Measurements from ENCODE around the gene SP9.

Gene SP9

DNA sequence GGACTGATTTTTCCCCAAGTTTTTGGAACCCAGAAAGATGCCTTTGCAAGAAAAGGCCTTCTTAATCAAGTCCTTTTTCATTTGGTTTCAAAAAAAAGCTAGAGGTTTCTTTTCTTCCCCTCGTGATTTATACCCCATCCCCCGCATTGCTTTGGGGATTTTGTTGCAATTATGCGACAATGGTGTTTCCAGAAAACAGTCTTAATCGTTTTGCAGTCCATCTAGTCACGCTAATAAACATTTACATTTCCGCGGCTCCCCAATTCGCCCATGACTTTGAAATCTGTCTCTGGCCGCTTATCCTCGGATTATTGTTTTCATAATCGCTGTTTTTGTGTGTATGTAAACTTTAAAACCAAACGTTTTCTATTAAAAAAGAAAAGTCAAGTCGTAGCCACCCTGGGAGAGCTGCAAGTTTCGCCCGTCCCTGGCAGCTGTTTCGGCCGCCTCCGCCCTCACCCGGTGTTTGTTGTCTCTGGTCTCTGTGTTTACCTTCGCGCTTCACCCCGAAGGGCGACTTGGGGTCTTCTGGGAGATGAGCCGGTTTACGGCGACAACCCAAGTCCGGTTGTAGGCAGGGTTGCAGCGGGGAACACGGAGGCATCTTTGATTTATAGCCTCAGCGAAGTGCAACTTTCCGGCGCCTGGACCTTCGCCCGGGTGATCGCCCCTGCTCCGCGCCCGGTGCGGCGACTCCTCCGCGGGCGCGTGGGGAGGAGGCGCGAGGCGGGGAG, 667 bp downstream of the SP9 start:
- H3K9ac ChIP-seq (ENCODE audit: low read length): no peak overlapping the region

GRCh38 chr2:174335988-174336500, 1.3 kb downstream of the SP9 start:
- Histone ChIP-seq H3K27ac (ENCODE audit: low read length) (no peak overlapping the region), H3K27me3 (ENCODE audit: control insufficient read depth, insufficient read depth, low read length) (peaks cover 99% of the 10 kb centered on the region), H3K4me1 (ENCODE audit: control insufficient read depth, low read depth, low read length) (peaks cover 59% of the 10 kb centered on the region), H3K4me3 (ENCODE audit: low read length) (peak overlapping the region; percentile 48), H3K36me3 (ENCODE audit: control insufficient read depth, low read depth, low read length) (no peaks in the 10 kb centered on the region), H3K9me3 (ENCODE audit: control insufficient read depth, low read depth, low read length) (no peaks in the 10 kb centered on the region), H3K9ac (ENCODE audit: low read length) (no peak overlapping the region)

More for the DNA sequence above, 667 bp downstream of the SP9 start:
- Histone ChIP-seq H3K4me3 (ENCODE audit: low read length) (peak overlapping the region; percentile 48), H3K27ac (ENCODE audit: low read length) (no peak overlapping the region), H3K36me3 (ENCODE audit: control insufficient read depth, low read depth, low read length) (no peaks in the 10 kb centered on the region), H3K27me3 (ENCODE audit: control insufficient read depth, insufficient read depth, low read length) (peaks cover 99% of the 10 kb centered on the region), H3K4me1 (ENCODE audit: control insufficient read depth, low read depth, low read length) (peaks cover 57% of the 10 kb centered on the region), H3K9me3 (ENCODE audit: control insufficient read depth, low read depth, low read length) (no peaks in the 10 kb centered on the region)

- Histone ChIP-seq H3K4me1 (ENCODE audit: control insufficient read depth, low read depth, low read length) (peaks cover 57% of the 10 kb centered on the region), H3K9me3 (ENCODE audit: control insufficient read depth, low read depth, low read length) (no peaks in the 10 kb centered on the region), H3K27ac (ENCODE audit: low read length) (no peak overlapping the region), H3K4me3 (ENCODE audit: low read length) (peak overlapping the region; percentile 48), H3K36me3 (ENCODE audit: control insufficient read depth, low read depth, low read length) (no peaks in the 10 kb centered on the region), H3K27me3 (ENCODE audit: control insufficient read depth, insufficient read depth, low read length) (peaks cover 99% of the 10 kb centered on the region), H3K9ac (ENCODE audit: low read length) (no peak overlapping the region)
Measured at GRCh38 chr2:174336501-174337336, 2.0 kb downstream of the SP9 start.

DNA sequence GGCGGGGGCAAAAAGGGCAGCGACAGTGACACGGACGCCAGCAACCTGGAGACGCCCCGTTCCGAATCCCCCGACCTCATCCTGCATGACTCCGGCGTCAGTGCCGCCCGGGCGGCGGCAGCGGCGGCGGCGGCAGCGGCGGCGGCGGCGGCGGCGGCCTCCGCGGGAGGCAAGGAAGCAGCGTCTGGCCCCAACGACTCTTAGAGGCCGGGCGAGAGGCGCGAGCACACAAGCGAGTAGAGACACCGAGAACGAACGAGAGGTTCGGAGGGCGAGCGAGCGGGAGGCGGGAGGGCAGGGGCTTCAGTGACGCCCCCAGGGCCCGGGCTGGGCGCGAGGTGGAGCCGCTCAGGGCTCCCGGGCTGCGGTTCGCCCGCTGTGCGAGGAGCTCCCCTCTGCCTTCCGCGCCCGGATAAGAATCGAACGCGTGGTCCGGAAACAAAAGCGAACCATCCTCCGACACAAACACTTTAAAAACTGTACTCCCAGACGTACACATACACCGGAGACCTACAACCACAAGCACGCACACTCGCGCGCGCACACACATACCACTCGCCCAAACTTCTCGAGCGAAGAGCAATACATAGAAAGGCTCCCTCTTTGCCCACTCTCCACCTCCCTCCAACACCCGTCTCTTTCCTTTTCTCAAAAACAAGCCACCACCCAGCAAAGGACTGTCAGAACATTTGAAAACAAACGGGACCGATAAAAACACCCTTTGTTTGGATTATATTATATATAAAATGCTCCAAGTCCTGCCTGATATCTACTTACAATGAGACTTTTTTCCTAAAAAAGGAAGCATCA, 2.8 kb downstream of the SP9 start:
- Histone ChIP-seq H3K4me3 (ENCODE audit: low read length) (peak overlapping the region; percentile 60), H3K4me1 (ENCODE audit: control insufficient read depth, low read depth, low read length) (peaks cover 50% of the 10 kb centered on the region), H3K9ac (ENCODE audit: low read length) (no peak overlapping the region), H3K27me3 (ENCODE audit: control insufficient read depth, insufficient read depth, low read length) (peaks cover 99% of the 10 kb centered on the region), H3K27ac (ENCODE audit: low read length) (no peak overlapping the region), H3K9me3 (ENCODE audit: control insufficient read depth, low read depth, low read length) (no peaks in the 10 kb centered on the region), H3K36me3 (ENCODE audit: control insufficient read depth, low read depth, low read length) (no peaks in the 10 kb centered on the region)

GRCh38 chr2:174338147-174338605, 3.4 kb downstream of the SP9 start:
- H3K4me1 ChIP-seq (ENCODE audit: control insufficient read depth, low read depth, low read length): peaks cover 49% of the 10 kb centered on the region
- no peak overlapping the region for H3K9ac ChIP-seq (ENCODE audit: low read length)
- H3K4me3 ChIP-seq (ENCODE audit: low read length): peak overlapping the region; percentile 60
- H3K36me3 ChIP-seq (ENCODE audit: control insufficient read depth, low read depth, low read length): no peaks in the 10 kb centered on the region
- H3K27ac ChIP-seq (ENCODE audit: low read length): no peak overlapping the region
- peaks cover 99% of the 10 kb centered on the region for H3K27me3 ChIP-seq (ENCODE audit: control insufficient read depth, insufficient read depth, low read length)
- H3K9me3 ChIP-seq (ENCODE audit: control insufficient read depth, low read depth, low read length): no peaks in the 10 kb centered on the region

- Histone ChIP-seq H3K9ac (ENCODE audit: low read length) (no peak overlapping the region), H3K27ac (ENCODE audit: low read length) (no peak overlapping the region), H3K4me1 (ENCODE audit: control insufficient read depth, low read depth, low read length) (peaks cover 45% of the 10 kb centered on the region), H3K27me3 (ENCODE audit: control insufficient read depth, insufficient read depth, low read length) (peaks cover 99% of the 10 kb centered on the region), H3K4me3 (ENCODE audit: low read length) (no peak overlapping the region), H3K9me3 (ENCODE audit: control insufficient read depth, low read depth, low read length) (no peaks in the 10 kb centered on the region), H3K36me3 (ENCODE audit: control insufficient read depth, low read depth, low read length) (no peaks in the 10 kb centered on the region)
Measured at GRCh38 chr2:174338671-174339560, 4.2 kb downstream of the SP9 start.

DNA sequence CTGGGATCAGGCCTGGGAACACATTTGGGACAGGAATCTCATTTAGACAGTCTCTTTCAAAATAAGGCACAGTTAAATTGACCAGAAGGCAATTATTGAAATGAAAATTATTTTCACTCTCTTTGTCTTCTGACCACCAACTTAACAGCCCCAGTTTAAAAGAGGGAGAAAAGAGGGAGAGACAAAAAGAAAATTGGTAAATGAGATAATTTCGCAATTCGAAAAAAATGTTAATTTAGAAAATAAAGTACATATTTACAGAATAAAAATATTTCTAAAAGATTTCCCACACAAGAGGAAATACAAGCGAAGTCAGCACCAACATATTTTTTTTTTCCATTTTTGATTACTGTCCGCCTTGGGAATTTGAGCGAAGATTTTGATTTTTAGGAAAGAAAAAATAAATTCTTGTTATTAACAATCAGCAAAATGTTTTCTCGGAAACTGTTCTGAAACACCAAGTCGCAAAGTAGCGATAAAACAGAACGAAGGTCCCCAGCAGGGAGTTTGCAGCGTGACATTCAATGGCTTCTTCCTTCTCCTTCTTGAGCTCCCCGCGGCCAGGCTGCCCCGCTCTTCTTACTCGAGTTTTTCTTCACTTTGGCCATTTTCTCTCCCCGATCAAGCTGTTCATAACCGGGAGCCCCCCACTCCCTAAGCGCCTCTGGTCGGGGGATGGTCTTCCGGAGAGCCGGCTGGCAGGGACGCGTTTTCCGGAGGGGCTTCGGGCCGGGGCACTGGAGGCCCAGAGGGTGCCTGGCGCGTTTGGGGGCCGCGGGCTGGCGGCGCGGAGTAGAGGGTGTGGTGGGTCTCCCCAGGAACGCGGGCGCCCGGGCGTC, 5.0 kb downstream of the SP9 start:
- Histone ChIP-seq H3K27ac (ENCODE audit: low read length) (no peak overlapping the region), H3K9me3 (ENCODE audit: control insufficient read depth, low read depth, low read length) (no peaks in the 10 kb centered on the region), H3K27me3 (ENCODE audit: control insufficient read depth, insufficient read depth, low read length) (peaks cover 99% of the 10 kb centered on the region), H3K4me1 (ENCODE audit: control insufficient read depth, low read depth, low read length) (peaks cover 45% of the 10 kb centered on the region), H3K4me3 (ENCODE audit: low read length) (peak overlapping the region; percentile 42), H3K36me3 (ENCODE audit: control insufficient read depth, low read depth, low read length) (no peaks in the 10 kb centered on the region), H3K9ac (ENCODE audit: low read length) (no peak overlapping the region)

- no peaks in the 10 kb centered on the region for H3K36me3 ChIP-seq (ENCODE audit: control insufficient read depth, low read depth, low read length)
- no peak overlapping the region for H3K9ac ChIP-seq (ENCODE audit: low read length)
- H3K27me3 ChIP-seq (ENCODE audit: control insufficient read depth, insufficient read depth, low read length): peaks cover 99% of the 10 kb centered on the region
- H3K4me3 ChIP-seq (ENCODE audit: low read length): peak overlapping the region; percentile 42
- H3K4me1 ChIP-seq (ENCODE audit: control insufficient read depth, low read depth, low read length): peaks cover 39% of the 10 kb centered on the region
- no peaks in the 10 kb centered on the region for H3K9me3 ChIP-seq (ENCODE audit: control insufficient read depth, low read depth, low read length)
- no peak overlapping the region for H3K27ac ChIP-seq (ENCODE audit: low read length)
Measured at GRCh38 chr2:174340400-174341292, 5.9 kb downstream of the SP9 start.

DNA sequence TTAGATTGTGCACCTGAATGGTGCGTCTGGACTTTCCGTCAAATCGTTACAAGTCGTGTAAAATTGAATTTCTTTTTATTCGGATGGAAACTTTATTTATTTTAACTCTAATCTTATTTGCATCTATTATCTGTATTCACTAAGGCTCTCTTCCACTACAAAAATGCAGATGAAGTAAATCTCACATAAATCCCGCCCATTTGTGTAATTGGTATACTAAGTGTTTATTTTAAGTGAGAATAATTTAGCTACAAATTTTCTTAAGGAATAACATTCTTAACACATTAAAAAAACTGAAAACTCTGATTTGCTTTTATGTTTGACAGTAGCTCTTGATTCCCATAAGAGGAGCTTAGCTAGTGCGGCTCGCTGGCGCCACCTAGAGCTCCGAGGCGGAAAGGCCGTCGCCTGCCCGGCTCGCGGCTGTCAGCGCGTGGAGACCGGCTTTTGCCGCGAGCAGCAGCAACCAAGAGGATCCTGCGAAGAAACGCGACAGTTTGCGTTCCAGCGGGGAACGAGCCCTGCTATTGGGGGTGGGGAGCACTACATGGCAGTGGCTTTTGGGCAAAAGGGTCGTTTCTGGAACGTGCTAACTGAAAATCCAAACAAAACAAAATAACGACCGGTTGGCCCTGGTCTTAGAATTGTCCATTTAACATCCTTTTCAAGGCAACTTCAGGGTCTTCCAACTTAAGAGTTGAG, 6.7 kb downstream of the SP9 start:
- H3K27me3 ChIP-seq (ENCODE audit: control insufficient read depth, insufficient read depth, low read length): peaks cover 97% of the 10 kb centered on the region
- H3K9ac ChIP-seq (ENCODE audit: low read length): no peak overlapping the region
- no peak overlapping the region for H3K27ac ChIP-seq (ENCODE audit: low read length)
- peaks cover 41% of the 10 kb centered on the region for H3K4me1 ChIP-seq (ENCODE audit: control insufficient read depth, low read depth, low read length)
- H3K9me3 ChIP-seq (ENCODE audit: control insufficient read depth, low read depth, low read length): no peaks in the 10 kb centered on the region
- no peaks in the 10 kb centered on the region for H3K36me3 ChIP-seq (ENCODE audit: control insufficient read depth, low read depth, low read length)
- H3K4me3 ChIP-seq (ENCODE audit: low read length): peak overlapping the region; percentile 42
